ENCODE measurements around the gene ADAMTS2.

DNA sequence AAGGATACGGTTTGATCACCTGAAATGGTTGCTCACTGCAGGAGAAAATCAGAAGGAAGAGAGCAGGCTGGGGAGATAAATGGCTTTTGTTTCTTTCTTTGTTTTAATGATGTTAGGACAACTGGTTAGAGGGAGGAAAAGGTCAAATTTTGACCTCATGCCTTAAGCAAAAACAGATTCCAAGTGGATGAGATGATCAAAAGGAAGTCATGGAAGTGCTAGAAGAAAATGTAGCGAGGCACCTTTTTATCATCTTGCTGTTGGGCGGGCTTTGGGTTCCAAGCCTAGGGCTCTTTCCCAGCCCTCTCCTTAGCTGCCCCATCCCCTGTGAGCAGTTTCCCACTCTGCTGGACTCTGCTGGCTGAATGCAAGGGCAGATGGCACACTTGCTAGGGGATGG lies 127.9 kb downstream of the ADAMTS2 start:
- no peak for TF ChIP-seq EZH2 (IDR thresholded peaks at IDR 0.05; ENCODE audit: low read length, missing control alignments)
- TF ChIP-seq, protein P1, sequence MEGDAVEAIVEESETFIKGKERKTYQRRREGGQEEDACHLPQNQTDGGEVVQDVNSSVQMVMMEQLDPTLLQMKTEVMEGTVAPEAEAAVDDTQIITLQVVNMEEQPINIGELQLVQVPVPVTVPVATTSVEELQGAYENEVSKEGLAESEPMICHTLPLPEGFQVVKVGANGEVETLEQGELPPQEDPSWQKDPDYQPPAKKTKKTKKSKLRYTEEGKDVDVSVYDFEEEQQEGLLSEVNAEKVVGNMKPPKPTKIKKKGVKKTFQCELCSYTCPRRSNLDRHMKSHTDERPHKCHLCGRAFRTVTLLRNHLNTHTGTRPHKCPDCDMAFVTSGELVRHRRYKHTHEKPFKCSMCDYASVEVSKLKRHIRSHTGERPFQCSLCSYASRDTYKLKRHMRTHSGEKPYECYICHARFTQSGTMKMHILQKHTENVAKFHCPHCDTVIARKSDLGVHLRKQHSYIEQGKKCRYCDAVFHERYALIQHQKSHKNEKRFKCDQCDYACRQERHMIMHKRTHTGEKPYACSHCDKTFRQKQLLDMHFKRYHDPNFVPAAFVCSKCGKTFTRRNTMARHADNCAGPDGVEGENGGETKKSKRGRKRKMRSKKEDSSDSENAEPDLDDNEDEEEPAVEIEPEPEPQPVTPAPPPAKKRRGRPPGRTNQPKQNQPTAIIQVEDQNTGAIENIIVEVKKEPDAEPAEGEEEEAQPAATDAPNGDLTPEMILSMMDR (conservative IDR thresholded peaks at IDR 0.05 in 1 of 2, IDR thresholded peaks at IDR 0.05 in 1 of 2; ENCODE audit: low read depth in 1 of 2, low read length in 2 of 2): no peak
